GM10248 (cell line): ENCODE data around the gene OSTM1.
A peak's percentile ranks its signal among the peaks of the same experiment; 100 is the strongest.

ENCODE experiments used
- CTCF ChIA-PET: fragments of 300-600 bp; sonication (Branson Sonifier 250); formaldehyde crosslinking; extraction: SDS; loops from one replicate; lab custom pipeline; 2021; ENCODE audit warnings: antibody characterized with exemption; lab: Yijun Ruan, JAX
- POLR2A ChIA-PET: fragments of 350-650 bp; sonication (Branson Sonifier 250); formaldehyde crosslinking; extraction: SDS; loops from one replicate; lab custom pipeline; 2020; ENCODE audit warnings: antibody characterized with exemption; lab: Yijun Ruan, JAX
- DNase-seq: peaks from one replicate; pipeline ENCODE4 v3.0.0; 2012; ENCODE audit errors: extremely low spot score
- TF ChIP-seq, protein P1 (sequence below): IDR thresholded peaks from 2 replicates; pipeline ENCODE4 v1.5.1; 2012; ENCODE audit warnings: mild to moderate bottlenecking, low read depth; ENCODE audit errors: extremely low read depth, missing control alignments, control extremely low read depth

OSTM1 gene

DNA sequence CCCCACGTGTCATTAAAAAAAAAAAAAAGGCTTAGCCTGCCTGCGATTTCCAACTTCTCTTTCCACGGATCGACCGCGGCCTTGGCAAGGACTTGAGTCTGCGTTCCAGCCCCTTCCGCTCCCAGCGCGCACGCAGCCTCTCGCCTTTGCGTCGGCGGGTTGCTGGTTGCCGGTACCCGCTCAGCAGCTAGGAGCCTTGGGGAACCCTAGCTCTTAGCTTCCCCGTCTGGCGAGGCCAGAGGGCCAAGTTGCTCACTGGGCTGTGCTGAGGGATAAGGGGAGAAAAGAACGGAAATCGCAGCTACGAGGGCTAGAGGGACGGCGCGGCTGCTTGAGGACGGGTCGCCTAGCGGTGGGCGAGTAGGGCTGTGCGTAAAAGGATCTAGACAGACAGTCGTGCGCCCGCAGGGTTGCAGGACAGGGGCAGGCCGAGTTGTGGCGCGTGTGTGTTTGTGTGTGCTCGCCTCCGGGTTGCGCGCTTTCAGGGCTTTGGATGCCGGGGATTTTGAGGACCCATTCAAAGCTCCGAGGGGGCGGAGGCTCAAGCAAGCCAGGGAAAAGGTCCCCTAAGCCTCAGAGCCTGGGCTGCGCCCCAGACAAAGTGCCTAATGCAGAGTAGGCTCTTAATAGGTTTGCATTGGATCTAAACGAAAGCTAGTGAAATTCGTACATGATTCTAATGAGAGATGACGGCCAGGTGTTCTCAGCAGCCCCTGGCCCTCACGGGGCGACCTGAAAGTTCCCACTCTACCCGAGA, 40.5 kb upstream of the OSTM1 start:
- ChIA-PET POLR2A (no interaction called here), CTCF (interaction anchor here (1.2 kb wide), 1 partner anchor 17 kb away, joined by 3 read pairs; no protein-coding TSS in a partner anchor)
- TF ChIP-seq, protein P1, sequence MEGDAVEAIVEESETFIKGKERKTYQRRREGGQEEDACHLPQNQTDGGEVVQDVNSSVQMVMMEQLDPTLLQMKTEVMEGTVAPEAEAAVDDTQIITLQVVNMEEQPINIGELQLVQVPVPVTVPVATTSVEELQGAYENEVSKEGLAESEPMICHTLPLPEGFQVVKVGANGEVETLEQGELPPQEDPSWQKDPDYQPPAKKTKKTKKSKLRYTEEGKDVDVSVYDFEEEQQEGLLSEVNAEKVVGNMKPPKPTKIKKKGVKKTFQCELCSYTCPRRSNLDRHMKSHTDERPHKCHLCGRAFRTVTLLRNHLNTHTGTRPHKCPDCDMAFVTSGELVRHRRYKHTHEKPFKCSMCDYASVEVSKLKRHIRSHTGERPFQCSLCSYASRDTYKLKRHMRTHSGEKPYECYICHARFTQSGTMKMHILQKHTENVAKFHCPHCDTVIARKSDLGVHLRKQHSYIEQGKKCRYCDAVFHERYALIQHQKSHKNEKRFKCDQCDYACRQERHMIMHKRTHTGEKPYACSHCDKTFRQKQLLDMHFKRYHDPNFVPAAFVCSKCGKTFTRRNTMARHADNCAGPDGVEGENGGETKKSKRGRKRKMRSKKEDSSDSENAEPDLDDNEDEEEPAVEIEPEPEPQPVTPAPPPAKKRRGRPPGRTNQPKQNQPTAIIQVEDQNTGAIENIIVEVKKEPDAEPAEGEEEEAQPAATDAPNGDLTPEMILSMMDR: no peak
- no peak for DNase-seq

- TF ChIP-seq, protein P1: peak; percentile 42
- ChIA-PET POLR2A (no interaction called here), CTCF (interaction anchor here (0.7 to 1.6 kb wide), 3 partner anchors 9 to 380 kb away, joined by 3 read pairs; no protein-coding TSS in a partner anchor)
- DNase-seq: no peak
Measured at GRCh38 chr6:108113557-108114519, 39.3 kb upstream of the OSTM1 start.

DNA sequence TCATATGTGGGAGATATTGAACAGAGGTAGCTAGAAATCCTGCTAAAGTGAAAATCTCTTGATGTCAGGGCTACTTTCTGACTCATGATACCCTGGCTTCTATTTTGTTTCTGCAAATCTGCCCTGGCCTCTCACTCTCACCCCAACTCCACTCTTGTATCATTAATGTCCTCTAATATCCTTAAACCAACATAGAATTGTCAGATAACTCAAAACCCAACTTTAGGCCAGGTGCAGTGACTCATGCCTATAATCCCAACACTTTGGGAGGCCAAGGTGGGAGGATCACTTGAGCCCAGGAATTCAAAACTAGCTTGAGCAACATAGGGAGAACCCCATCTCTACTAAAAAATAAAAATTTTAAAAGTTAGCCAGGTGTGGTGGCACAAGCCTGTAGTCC, 33.8 kb upstream of the OSTM1 start:
- POLR2A ChIA-PET: no interaction called here

GRCh38 chr6:108107102-108107501, 32.6 kb upstream of the OSTM1 start:
- POLR2A ChIA-PET: no interaction called here
- no peak for DNase-seq
- CTCF ChIA-PET: interaction anchor here (1.0 kb wide), 1 partner anchor 416 kb away, joined by 3 read pairs; no protein-coding TSS in a partner anchor
- TF ChIP-seq, protein P1: no peak

More for the DNA sequence above, 33.8 kb upstream of the OSTM1 start:
- TF ChIP-seq, protein P1: no peak
- DNase-seq: no peak
- CTCF ChIA-PET: no interaction called here

DNA sequence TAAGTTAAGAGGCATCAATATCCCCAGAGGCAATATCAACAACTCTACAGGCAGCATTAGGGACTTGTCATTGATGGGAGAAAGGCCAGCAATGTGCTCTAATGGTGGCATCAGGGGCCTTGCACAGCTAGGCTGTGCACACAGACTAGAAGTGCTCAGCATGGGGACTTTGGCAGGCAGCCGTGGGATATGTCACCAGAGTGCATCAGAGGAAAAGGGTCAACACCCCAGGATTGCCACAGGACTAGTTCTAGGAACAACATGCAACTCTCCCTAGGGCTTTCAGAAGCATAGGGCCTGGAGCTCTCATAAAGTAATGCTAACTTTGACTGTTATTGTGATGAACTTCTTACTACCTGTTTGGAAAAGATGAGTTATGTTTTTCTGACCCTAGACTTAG, 32.2 kb upstream of the OSTM1 start:
- ChIA-PET CTCF (interaction anchor here (1.0 kb wide), 1 partner anchor 417 kb away, joined by 3 read pairs; no protein-coding TSS in a partner anchor), POLR2A (no interaction called here)
- TF ChIP-seq, protein P1: no peak
- DNase-seq: no peak

DNA sequence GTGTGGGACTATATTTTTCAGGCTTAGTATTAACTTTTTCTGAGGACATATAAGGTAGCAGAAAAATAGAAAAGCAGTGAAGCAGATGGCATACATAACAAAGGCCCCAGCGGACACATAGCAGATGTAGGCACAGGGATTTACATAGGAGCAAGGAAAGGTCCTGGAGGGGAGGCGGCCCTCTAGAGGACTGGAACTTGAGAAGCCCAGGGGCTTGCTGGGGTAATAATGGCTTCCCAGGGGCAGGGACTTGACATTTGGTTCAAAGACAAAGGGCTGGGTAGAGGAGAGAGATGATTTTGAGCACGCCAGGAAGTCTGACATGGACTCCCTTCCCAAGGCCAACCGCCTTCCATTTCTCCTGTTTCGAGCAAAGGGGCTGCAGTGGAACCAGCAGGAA, 31.7 kb upstream of the OSTM1 start:
- TF ChIP-seq, protein P1: no peak
- DNase-seq: no peak
- CTCF ChIA-PET: no interaction called here
- POLR2A ChIA-PET: no interaction called here
